HepG2 (cell line): ENCODE measurements around the gene AGR2. TPM values are rescaled to one million over a fixed set of nuclear protein-coding genes. Genes with fewer than 3 reads are reported as not detected.

Experiments used
- ATAC-seq: fragments of 200-7000 bp; cut with Tn5 transposase; 3 replicates; pipeline ENCODE4 v1.9.1; 2020; ENCODE audit warnings: mild to moderate bottlenecking, moderate library complexity
- BruUV-seq: library from RNA; stranded (reverse); fragments of 400-500 nt; replicated peaks from 2 replicates; lab custom pipeline; 2021; lab: Mats Ljungman, UMichigan
- CTCF ChIA-PET: fragments of 300-600 bp; formaldehyde crosslinking; extraction: SDS; loops from one replicate; lab custom pipeline; 2021; ENCODE audit warnings: low total read pairs, inconsistent platforms, low intra/inter-chr PET ratio; lab: Yijun Ruan, JAX
- POLR2A ChIA-PET: fragments of 350-600 bp; sonication (Branson Sonifier 250); formaldehyde crosslinking; loops from one replicate; lab custom pipeline; 2020; ENCODE audit warnings: antibody characterized with exemption, inconsistent platforms; lab: Yijun Ruan, JAX
- DNase-seq: peaks from one replicate; pipeline ENCODE4 v3.0.0-alpha.2; 2015; ENCODE audit warnings: low spot score
- FAIRE-seq: peaks from 3 replicates; lab custom pipeline; 2011; peaks lifted over from hg19 to GRCh38; lab: Jason Lieb, UNC
- H2AFZ ChIP-seq: one replicate; pipeline ENCODE4 v1.6.1; 2011; ENCODE audit warnings: low read length, inconsistent platforms
- H3K27ac ChIP-seq: fragments of 300-600 bp; 3 replicates; pipeline ENCODE4 v1.8.0; 2011; ENCODE audit warnings: mixed run types, mild to moderate bottlenecking, mixed read lengths, low read length, inconsistent platforms; ENCODE audit not compliant: insufficient read depth; ENCODE audit errors: extremely low read length
- H3K27me3 ChIP-seq, 2 experiments: fragments of 200-600 bp in 1 of 2; 2 replicates in 1 of 2; 3 replicates in 1 of 2; pipeline versions ENCODE4 v1.6.0 to v1.8.0; 2011; ENCODE audit warnings: low read length in 2 of 2, mild to moderate bottlenecking in 2 of 2, moderate library complexity in 2 of 2, inconsistent platforms in 1 of 2; ENCODE audit not compliant: insufficient read depth in 2 of 2, control insufficient read depth in 1 of 2
- H3K36me3 ChIP-seq, 2 experiments: fragments of 200-600 bp in 1 of 2; replicated peaks in 1 of 2; 2 replicates in 1 of 2; 3 replicates in 1 of 2; pipeline versions ENCODE4 v1.5.1 to v1.8.0; 2011; ENCODE audit warnings: low read length in 2 of 2, inconsistent platforms in 1 of 2; ENCODE audit not compliant: insufficient read depth in 2 of 2, control insufficient read depth in 1 of 2
- H3K4me1 ChIP-seq: 2 replicates; pipeline ENCODE4 v1.5.1; 2012; ENCODE audit warnings: low read length, inconsistent platforms; ENCODE audit not compliant: insufficient read depth
- H3K4me2 ChIP-seq: 2 replicates; pipeline ENCODE4 v1.6.0; 2011; ENCODE audit warnings: low read depth, low read length, inconsistent platforms
- H3K4me3 ChIP-seq, 3 experiments: fragments of 200-600 bp in 1 of 3; sonication (generic), shearing (Covaris generic) in 1 of 3; replicated peaks in 1 of 3; 2 replicates each; pipeline ENCODE4 v1.5.1; 2011 to 2016; ENCODE audit warnings: low read length in 3 of 3, inconsistent platforms in 2 of 3, low read depth in 2 of 3, mild to moderate bottlenecking in 2 of 3, control low read depth in 1 of 3, mixed read lengths in 1 of 3; ENCODE audit not compliant: insufficient read depth in 1 of 3
- H3K79me2 ChIP-seq: one replicate; pipeline ENCODE4 v1.6.1; 2011; ENCODE audit warnings: low read length, inconsistent platforms; ENCODE audit not compliant: insufficient read depth
- H3K9ac ChIP-seq: 2 replicates; pipeline ENCODE4 v1.6.0; 2011; ENCODE audit warnings: mild to moderate bottlenecking, low read depth, low read length, inconsistent platforms; ENCODE audit not compliant: insufficient read depth
- H3K9me3 ChIP-seq: 2 replicates; pipeline ENCODE4 v1.5.1; 2012; ENCODE audit warnings: mild to moderate bottlenecking, low read length
- H4K20me1 ChIP-seq: 2 replicates; pipeline ENCODE4 v1.6.0; 2011; ENCODE audit warnings: inconsistent platforms, mild to moderate bottlenecking, low read length, moderate library complexity; ENCODE audit not compliant: insufficient read depth
- AGO2 ChIP-seq: fragments of 200-400 bp; formaldehyde crosslinking; optimal IDR thresholded peaks from 2 replicates; pipeline ENCODE3; 2017; ENCODE audit warnings: mild to moderate bottlenecking, low read depth, low read length, moderate library complexity
- SP2 ChIP-seq: sonication (generic); formaldehyde crosslinking; IDR thresholded peaks from 2 replicates; pipeline ENCODE4 v1.5.1; 2020; ENCODE audit warnings: mild to moderate bottlenecking, missing genetic modification reagents
- ZNF121 ChIP-seq: sonication (generic); formaldehyde crosslinking; IDR thresholded peaks from 2 replicates; pipeline ENCODE4 v1.5.0; 2020; ENCODE audit warnings: mild to moderate bottlenecking, missing genetic modification reagents
- ZNF841 ChIP-seq: sonication (generic); formaldehyde crosslinking; IDR thresholded peaks from 2 replicates; pipeline ENCODE4 v1.8.1; 2023; ENCODE audit warnings: missing genetic modification reagents, borderline replicate concordance
- whole genome bisulfite sequencing: methylation state at CpG from one replicate; pipeline ENCODE4 v1.1.6; 2017; ENCODE audit warnings: low lambda C conversion rate; 5-methylcytosine and 5-hydroxymethylcytosine counted together
- in situ Hi-C: cut with HindIII; loops from 2 replicates; pipeline ENCODE4 v1.10.0; 2017; ENCODE audit warnings: low pct_unique_long_range_greater_than_20kb; ENCODE audit not compliant: extremely low pct_ligation_motif_present
- intact Hi-C: fragments of 100-400 bp; cut with micrococcal nuclease; formaldehyde crosslinking; loops from one replicate; pipeline ENCODE4 v1.10.0; 2022; ENCODE audit not compliant: unreplicated experiment
- polyA plus RNA-seq, 8 experiments: library from polyadenylated mRNA; depleted of rRNA in 3 of 8; stranded (reverse) in 7 of 8; unstranded in 1 of 8; fragments of >200 nt; fragmentation: Illumina TruSeq in 4 of 8; extraction: Trizol in 4 of 8; gene quantifications; 2 replicates each; pipeline versions ENCODE4 v1.2.1 to v1.2.3, GENCODE V29; 2011 to 2016; ENCODE audit warnings: low read depth in 4 of 8, missing spikeins in 1 of 8, mixed read lengths in 1 of 8; ENCODE audit not compliant: insufficient read depth in 1 of 8
- total RNA-seq, 5 experiments: library from RNA; depleted of rRNA; stranded (reverse); fragments of >200 nt; fragmentation: Illumina TruSeq; extraction: Trizol; gene quantifications; 2 replicates each; pipeline ENCODE4 v1.2.3, GENCODE V29; 2016; ENCODE audit warnings: low read depth in 1 of 5
- TF ChIP-seq, protein P1 (sequence below): sonication (generic); formaldehyde crosslinking; IDR thresholded peaks from 2 replicates; pipeline ENCODE4 v1.5.1; 2020; ENCODE audit warnings: mild to moderate bottlenecking, missing genetic modification reagents, borderline replicate concordance

The AGR2 gene
- total and polyA plus RNA-seq, 2 of the 13 experiments (the other 11 are each of a cell fraction or from before 2014, with no cell fraction given) = 1.7 to 2.9 TPM

DNA sequence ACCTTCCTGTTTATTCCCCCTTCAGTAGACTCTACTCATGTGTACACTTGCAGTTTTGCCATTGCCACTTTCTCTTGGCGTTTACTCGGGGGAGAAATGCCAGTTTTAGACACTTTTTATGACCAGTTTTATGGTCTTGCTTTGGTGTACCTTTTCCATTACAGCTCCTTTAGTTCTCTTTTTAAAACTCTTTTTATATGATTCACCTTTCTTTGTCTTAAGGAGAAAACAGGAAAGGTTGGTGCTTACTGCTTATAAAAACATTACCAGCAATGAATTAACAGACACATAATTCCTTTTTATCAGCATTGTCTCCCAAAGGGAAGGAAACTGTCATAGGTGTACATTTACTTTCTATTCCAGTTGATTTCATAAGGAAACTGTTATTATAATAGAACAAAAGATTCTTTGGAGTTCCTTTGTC is 39.4 kb downstream of the AGR2 start (continued):
- TF ChIP-seq, protein P1, sequence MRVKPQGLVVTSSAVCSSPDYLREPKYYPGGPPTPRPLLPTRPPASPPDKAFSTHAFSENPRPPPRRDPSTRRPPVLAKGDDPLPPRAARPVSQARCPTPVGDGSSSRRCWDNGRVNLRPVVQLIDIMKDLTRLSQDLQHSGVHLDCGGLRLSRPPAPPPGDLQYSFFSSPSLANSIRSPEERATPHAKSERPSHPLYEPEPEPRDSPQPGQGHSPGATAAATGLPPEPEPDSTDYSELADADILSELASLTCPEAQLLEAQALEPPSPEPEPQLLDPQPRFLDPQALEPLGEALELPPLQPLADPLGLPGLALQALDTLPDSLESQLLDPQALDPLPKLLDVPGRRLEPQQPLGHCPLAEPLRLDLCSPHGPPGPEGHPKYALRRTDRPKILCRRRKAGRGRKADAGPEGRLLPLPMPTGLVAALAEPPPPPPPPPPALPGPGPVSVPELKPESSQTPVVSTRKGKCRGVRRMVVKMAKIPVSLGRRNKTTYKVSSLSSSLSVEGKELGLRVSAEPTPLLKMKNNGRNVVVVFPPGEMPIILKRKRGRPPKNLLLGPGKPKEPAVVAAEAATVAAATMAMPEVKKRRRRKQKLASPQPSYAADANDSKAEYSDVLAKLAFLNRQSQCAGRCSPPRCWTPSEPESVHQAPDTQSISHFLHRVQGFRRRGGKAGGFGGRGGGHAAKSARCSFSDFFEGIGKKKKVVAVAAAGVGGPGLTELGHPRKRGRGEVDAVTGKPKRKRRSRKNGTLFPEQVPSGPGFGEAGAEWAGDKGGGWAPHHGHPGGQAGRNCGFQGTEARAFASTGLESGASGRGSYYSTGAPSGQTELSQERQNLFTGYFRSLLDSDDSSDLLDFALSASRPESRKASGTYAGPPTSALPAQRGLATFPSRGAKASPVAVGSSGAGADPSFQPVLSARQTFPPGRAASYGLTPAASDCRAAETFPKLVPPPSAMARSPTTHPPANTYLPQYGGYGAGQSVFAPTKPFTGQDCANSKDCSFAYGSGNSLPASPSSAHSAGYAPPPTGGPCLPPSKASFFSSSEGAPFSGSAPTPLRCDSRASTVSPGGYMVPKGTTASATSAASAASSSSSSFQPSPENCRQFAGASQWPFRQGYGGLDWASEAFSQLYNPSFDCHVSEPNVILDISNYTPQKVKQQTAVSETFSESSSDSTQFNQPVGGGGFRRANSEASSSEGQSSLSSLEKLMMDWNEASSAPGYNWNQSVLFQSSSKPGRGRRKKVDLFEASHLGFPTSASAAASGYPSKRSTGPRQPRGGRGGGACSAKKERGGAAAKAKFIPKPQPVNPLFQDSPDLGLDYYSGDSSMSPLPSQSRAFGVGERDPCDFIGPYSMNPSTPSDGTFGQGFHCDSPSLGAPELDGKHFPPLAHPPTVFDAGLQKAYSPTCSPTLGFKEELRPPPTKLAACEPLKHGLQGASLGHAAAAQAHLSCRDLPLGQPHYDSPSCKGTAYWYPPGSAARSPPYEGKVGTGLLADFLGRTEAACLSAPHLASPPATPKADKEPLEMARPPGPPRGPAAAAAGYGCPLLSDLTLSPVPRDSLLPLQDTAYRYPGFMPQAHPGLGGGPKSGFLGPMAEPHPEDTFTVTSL (CRISPR knock-in tag) = no peak
- TF ChIP-seq, all 625 proteins: peak for 0

DNA sequence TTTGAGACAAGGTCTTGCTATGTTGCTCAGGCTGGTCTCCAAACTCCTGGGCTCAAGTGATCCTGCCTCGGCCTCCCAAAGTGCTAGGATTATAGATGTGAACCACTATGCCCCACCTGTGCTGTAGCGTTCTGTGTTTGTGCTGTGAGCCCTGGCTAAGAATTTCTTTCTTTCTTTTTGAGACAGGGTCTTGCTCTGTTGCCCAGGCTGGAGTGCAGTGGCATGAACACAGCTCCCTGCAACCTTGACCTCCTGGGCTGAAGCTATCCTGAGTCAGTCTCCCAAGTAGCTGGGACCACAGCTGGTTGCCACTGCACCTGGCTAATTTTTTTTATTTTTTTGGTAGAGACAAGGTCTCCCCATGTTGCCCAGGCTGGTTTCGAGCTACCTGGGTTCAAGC is 39.9 kb downstream of the AGR2 start:
- no peak overlapping the region for H3K4me2 ChIP-seq
- POLR2A ChIA-PET = no interaction called here
- TF ChIP-seq AGO2 = no peak
- peak; percentile 61 for TF ChIP-seq ZNF121
- no peak for TF ChIP-seq ZNF841 (CRISPR knock-in tag)
- no peak for TF ChIP-seq SP2 (CRISPR knock-in tag)
- H3K4me3 ChIP-seq = no peak overlapping the region
- ATAC-seq (no peak), DNase-seq (no peak), FAIRE-seq (no peak)
- no peaks in the 10 kb centered on the region for H3K27me3 ChIP-seq
- no TSS peak for BruUV-seq
- H3K27ac ChIP-seq = no peak overlapping the region
- intact Hi-C loops = no loop called here
- H3K4me1 ChIP-seq = no peaks in the 10 kb centered on the region
- 51% methylated on average over 3 of the region's 3 CpGs for WGBS
- H3K36me3 ChIP-seq = no peaks in the 10 kb centered on the region
- in situ Hi-C loops = no loop called here
- H3K9ac ChIP-seq = no peak overlapping the region
- no peaks in the 10 kb centered on the region for H3K9me3 ChIP-seq
- H2AFZ ChIP-seq = no peak overlapping the region
- CTCF ChIA-PET = no interaction called here
- no peaks in the 10 kb centered on the region for H4K20me1 ChIP-seq
- no peaks in the 10 kb centered on the region for H3K79me2 ChIP-seq
